ENCODE data around the gene PKNOX2.

Gene PKNOX2

GRCh38 chr11:125129316-125129993 is 35.1 kb upstream of the PKNOX2 start:
- DNase-seq (ENCODE audit: low read depth) = no peak
- H3K4me3 ChIP-seq (ENCODE audit: low read depth, low read length) = no peak overlapping the region
- TF ChIP-seq CTCF (IDR thresholded peaks at IDR 0.05; ENCODE audit: control insufficient read depth, extremely low read depth, insufficient read depth) = no peak

GRCh38 chr11:125132071-125132470 is 32.5 kb upstream of the PKNOX2 start:
- no peak for DNase-seq (ENCODE audit: low read depth)
- no peak for TF ChIP-seq CTCF (IDR thresholded peaks at IDR 0.05; ENCODE audit: control insufficient read depth, extremely low read depth, insufficient read depth)

GRCh38 chr11:125132596-125132995 is 32.0 kb upstream of the PKNOX2 start:
- DNase-seq (ENCODE audit: low read depth) = no peak
- H3K4me3 ChIP-seq (ENCODE audit: low read depth, low read length) = no peak overlapping the region
- TF ChIP-seq CTCF (IDR thresholded peaks at IDR 0.05; ENCODE audit: control insufficient read depth, extremely low read depth, insufficient read depth) = no peak

More at GRCh38 chr11:125132071-125132470, 32.5 kb upstream of the PKNOX2 start:
- H3K4me3 ChIP-seq (ENCODE audit: low read depth, low read length) = no peak overlapping the region

GRCh38 chr11:125136001-125136400 is 28.6 kb upstream of the PKNOX2 start:
- DNase-seq (ENCODE audit: low read depth) = no peak
- H3K4me3 ChIP-seq (ENCODE audit: low read depth, low read length) = no peak overlapping the region
- no peak for TF ChIP-seq CTCF (IDR thresholded peaks at IDR 0.05; ENCODE audit: control insufficient read depth, extremely low read depth, insufficient read depth)

GRCh38 chr11:125138966-125139365 is 25.6 kb upstream of the PKNOX2 start:
- DNase-seq (ENCODE audit: low read depth) = no peak
- H3K4me3 ChIP-seq (ENCODE audit: low read depth, low read length) = no peak overlapping the region
- no peak for TF ChIP-seq CTCF (IDR thresholded peaks at IDR 0.05; ENCODE audit: control insufficient read depth, extremely low read depth, insufficient read depth)

- TF ChIP-seq CTCF (IDR thresholded peaks at IDR 0.05; ENCODE audit: control insufficient read depth, extremely low read depth, insufficient read depth) = no peak
- no peak for DNase-seq (ENCODE audit: low read depth)
- no peak overlapping the region for H3K4me3 ChIP-seq (ENCODE audit: low read depth, low read length)
These were observed 24.8 kb upstream of the PKNOX2 start for GRCh38 chr11:125139778-125140177.

GRCh38 chr11:125140233-125140632 is 24.3 kb upstream of the PKNOX2 start:
- no peak for DNase-seq (ENCODE audit: low read depth)
- no peak for TF ChIP-seq CTCF (IDR thresholded peaks at IDR 0.05; ENCODE audit: control insufficient read depth, extremely low read depth, insufficient read depth)
- H3K4me3 ChIP-seq (ENCODE audit: low read depth, low read length) = no peak overlapping the region
